Neuronal stem cell (in vitro differentiated cells): ENCODE data around the gene TIMP4.

Experiments
- DNase-seq: peaks from one replicate; pipeline ENCODE4 v3.0.0-alpha.2; 2013; ENCODE audit warnings: low spot score
- H2AFZ ChIP-seq: one replicate; pipeline ENCODE4 v1.6.1; 2013; ENCODE audit warnings: mild to moderate bottlenecking, low read length, inconsistent platforms
- H2AK5ac ChIP-seq: 2 replicates; pipeline ENCODE4 v1.6.1; 2013; ENCODE audit warnings: low read depth, mild to moderate bottlenecking, inconsistent platforms, low read length, moderate library complexity, mixed read lengths
- H2BK120ac ChIP-seq: 2 replicates; pipeline ENCODE4 v1.6.1; 2013; ENCODE audit warnings: low read depth, mild to moderate bottlenecking, inconsistent platforms, low read length, moderate library complexity, mixed read lengths
- H2BK12ac ChIP-seq: one replicate; pipeline ENCODE4 v1.6.1; 2013; ENCODE audit warnings: low read length, inconsistent platforms
- H2BK15ac ChIP-seq: 2 replicates; pipeline ENCODE4 v1.6.1; 2013; ENCODE audit warnings: mild to moderate bottlenecking, low read length, inconsistent platforms, mixed read lengths
- H2BK5ac ChIP-seq: one replicate; pipeline ENCODE4 v1.6.1; 2013; ENCODE audit warnings: inconsistent platforms, mild to moderate bottlenecking, low read length, moderate library complexity
- H3K14ac ChIP-seq: one replicate; pipeline ENCODE4 v1.6.1; 2013; ENCODE audit warnings: low read length, inconsistent platforms
- H3K18ac ChIP-seq: 2 replicates; pipeline ENCODE4 v1.6.1; 2013; ENCODE audit warnings: low read length, inconsistent platforms
- H3K23ac ChIP-seq: 2 replicates; pipeline ENCODE4 v1.6.1; 2013; ENCODE audit warnings: low read depth, mild to moderate bottlenecking, mixed read lengths, low read length, inconsistent platforms; ENCODE audit not compliant: poor library complexity
- H3K27ac ChIP-seq: replicated peaks from 3 replicates; pipeline ENCODE4 v1.5.1; 2013; ENCODE audit warnings: low read length, inconsistent platforms
- H3K27me3 ChIP-seq, 3 experiments: 2 replicates each; pipeline ENCODE4 v1.6.1; 2013; ENCODE audit warnings: low read length in 3 of 3, mild to moderate bottlenecking in 2 of 3, inconsistent platforms in 1 of 3, low read depth in 1 of 3, mixed read lengths in 1 of 3, moderate library complexity in 1 of 3; ENCODE audit not compliant: control insufficient read depth in 3 of 3, insufficient read depth in 3 of 3
- H3K36me3 ChIP-seq, 2 donors: replicated peaks in 1 of 2; 2 replicates each; pipeline ENCODE4 v1.6.1; 2013; ENCODE audit warnings: low read length in 2 of 2; ENCODE audit not compliant: control insufficient read depth in 2 of 2, insufficient read depth in 2 of 2
- H3K4ac ChIP-seq: 2 replicates; pipeline ENCODE4 v1.6.1; 2013; ENCODE audit warnings: inconsistent platforms, mild to moderate bottlenecking, low read length, moderate library complexity
- H3K4me1 ChIP-seq, 2 donors: 1 replicate in 1 of 2; 2 replicates in 1 of 2; pipeline ENCODE4 v1.6.1; 2013; ENCODE audit warnings: low read length in 2 of 2, low read depth in 1 of 2; ENCODE audit not compliant: control insufficient read depth in 2 of 2, insufficient read depth in 1 of 2
- H3K4me2 ChIP-seq: one replicate; pipeline ENCODE4 v1.6.1; 2013; ENCODE audit warnings: mild to moderate bottlenecking, low read length, inconsistent platforms; ENCODE audit not compliant: insufficient read depth, poor library complexity, severe bottlenecking
- H3K4me3 ChIP-seq, 2 donors: 2 replicates each; pipeline ENCODE4 v1.5.1; 2013; ENCODE audit warnings: low read length in 2 of 2, mild to moderate bottlenecking in 2 of 2, inconsistent platforms in 1 of 2, moderate library complexity in 1 of 2
- H3K79me1 ChIP-seq: one replicate; pipeline ENCODE4 v1.6.1; 2013; ENCODE audit warnings: low read depth, mild to moderate bottlenecking, inconsistent platforms, low read length, moderate library complexity
- H3K9ac ChIP-seq: one replicate; pipeline ENCODE4 v1.6.1; 2013; ENCODE audit warnings: mild to moderate bottlenecking, low read depth, low read length, inconsistent platforms; ENCODE audit not compliant: poor library complexity
- H3K9me3 ChIP-seq, 2 donors: replicated peaks in 1 of 2; 2 replicates each; pipeline versions ENCODE3 to v1.6.1; 2013; ENCODE audit warnings: low read length in 2 of 2, mild to moderate bottlenecking in 2 of 2, inconsistent platforms in 1 of 2, low read depth in 1 of 2, mixed read lengths in 1 of 2, moderate library complexity in 1 of 2; ENCODE audit not compliant: control insufficient read depth in 2 of 2, insufficient read depth in 1 of 2
- H4K8ac ChIP-seq: one replicate; pipeline ENCODE4 v1.6.1; 2013; ENCODE audit warnings: low read depth, mild to moderate bottlenecking, inconsistent platforms, low read length, moderate library complexity
- H4K91ac ChIP-seq: one replicate; pipeline ENCODE4 v1.6.1; 2013; ENCODE audit warnings: low read length, low read depth, mild to moderate bottlenecking, inconsistent platforms; ENCODE audit not compliant: poor library complexity
- WGBS, 2 donors: extraction: QIAGEN DNeasy Blood & Tissue Kit; methylation state at CpG; one replicate each; pipeline ENCODE4 v1.1.7; 2013; ENCODE audit warnings: missing lambda C conversion rate in 2 of 2, mixed read lengths in 1 of 2; ENCODE audit not compliant: insufficient read length in 2 of 2, insufficient replicate concordance in 1 of 2; ENCODE audit errors: extremely low coverage in 2 of 2; 5-methylcytosine and 5-hydroxymethylcytosine counted together

The TIMP4 gene

GRCh38 chr3:12170207-12170606 is 11.5 kb upstream of the TIMP4 start:
- Histone ChIP-seq H3K27ac (no peak overlapping the region), H3K79me1 (no peaks in the 10 kb centered on the region), H3K4me3 (no peak overlapping the region), H4K8ac (no peak overlapping the region), H3K4me1 (no peaks in the 10 kb centered on the region), H3K9me3 (peaks cover 0 to 3% of the 10 kb centered on the region in 2 donors), H2AK5ac (no peak overlapping the region), H2AFZ (no peak overlapping the region), H2BK5ac (no peak overlapping the region), H3K27me3 (peaks cover 0 to 3% (median 0%) of the 10 kb centered on the region in 3 experiments), H3K23ac (no peak overlapping the region), H3K36me3 (no peaks in the 10 kb centered on the region), H2BK120ac (no peak overlapping the region), H4K91ac (no peak overlapping the region), H3K4ac (no peak overlapping the region), H3K9ac (no peak overlapping the region), H2BK15ac (no peak overlapping the region), H3K18ac (no peak overlapping the region), H3K14ac (no peak overlapping the region), H3K4me2 (no peak overlapping the region), H2BK12ac (no peak overlapping the region)
- no peak for DNase-seq
- no CpG with 5 or more reads among the region's 2 CpGs for WGBS, 2 donors

DNA sequence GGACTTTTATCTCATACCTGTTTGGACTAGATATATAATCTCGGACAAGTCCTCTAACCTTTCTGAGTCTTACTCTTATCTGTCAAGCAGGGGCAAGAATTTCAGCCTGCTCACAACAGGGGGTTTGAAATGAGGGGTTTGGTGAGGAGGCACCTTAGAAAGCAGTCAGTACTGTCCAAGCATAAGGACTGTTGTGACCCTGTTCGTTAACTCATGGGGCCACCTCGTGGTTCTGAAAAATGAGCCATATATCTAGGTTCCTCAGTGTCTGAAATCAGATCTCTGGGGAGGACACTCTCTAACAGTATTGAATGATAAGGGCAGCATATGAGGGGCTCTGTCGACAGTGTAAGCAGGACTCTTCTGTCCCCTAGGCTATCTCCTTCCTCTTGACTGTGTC is 7.2 kb upstream of the TIMP4 start:
- no peaks in the 10 kb centered on the region for H3K36me3 ChIP-seq
- no CpG with 5 or more reads among the region's 4 CpGs for WGBS, 2 donors

GRCh38 chr3:12159227-12159601 is 502 bp upstream of the TIMP4 start:
- H3K27ac ChIP-seq: no peak overlapping the region
- peak overlapping the region; percentile 11 for H3K4me2 ChIP-seq
- no peaks in the 10 kb centered on the region for H3K36me3 ChIP-seq
- no peak overlapping the region for H2BK5ac ChIP-seq
- H2AFZ ChIP-seq: peak overlapping the region; percentile 87
- H2AK5ac ChIP-seq: no peak overlapping the region
- no CpG with 5 or more reads among the region's 4 CpGs for WGBS, 2 donors
- no peak overlapping the region for H3K18ac ChIP-seq
- no peaks in the 10 kb centered on the region for H3K79me1 ChIP-seq
- H3K27me3 ChIP-seq: peaks cover 0 to 5% (median 0%) of the 10 kb centered on the region in 3 experiments
- H2BK12ac ChIP-seq: no peak overlapping the region
- no peak overlapping the region for H4K8ac ChIP-seq
- H3K23ac ChIP-seq: no peak overlapping the region
- H3K4me1 ChIP-seq: peaks cover 9 to 13% of the 10 kb centered on the region in 2 donors
- H3K14ac ChIP-seq: no peak overlapping the region
- DNase-seq: peak; percentile 39
- H2BK15ac ChIP-seq: no peak overlapping the region
- H4K91ac ChIP-seq: no peak overlapping the region
- H3K9ac ChIP-seq: no peak overlapping the region
- no peaks in the 10 kb centered on the region for H3K9me3 ChIP-seq
- H2BK120ac ChIP-seq: no peak overlapping the region
- peak overlapping the region in 1 of 2 donors; percentile 39 for H3K4me3 ChIP-seq
- no peak overlapping the region for H3K4ac ChIP-seq

More for the DNA sequence above, 7.2 kb upstream of the TIMP4 start:
- Histone ChIP-seq H3K14ac (no peak overlapping the region), H2AFZ (no peak overlapping the region), H2BK5ac (no peak overlapping the region), H2AK5ac (no peak overlapping the region), H3K18ac (no peak overlapping the region), H3K9ac (no peak overlapping the region), H4K91ac (no peak overlapping the region), H2BK120ac (no peak overlapping the region), H3K27ac (no peak overlapping the region), H3K4me1 (no peaks in the 10 kb centered on the region), H3K9me3 (no peaks in the 10 kb centered on the region), H3K4me2 (no peak overlapping the region), H2BK12ac (no peak overlapping the region), H3K79me1 (no peaks in the 10 kb centered on the region), H3K23ac (no peak overlapping the region), H4K8ac (no peak overlapping the region), H2BK15ac (no peak overlapping the region), H3K27me3 (peaks cover 0 to 3% (median 3%) of the 10 kb centered on the region in 3 experiments), H3K4me3 (no peak overlapping the region), H3K4ac (no peak overlapping the region)
- no peak for DNase-seq

DNA sequence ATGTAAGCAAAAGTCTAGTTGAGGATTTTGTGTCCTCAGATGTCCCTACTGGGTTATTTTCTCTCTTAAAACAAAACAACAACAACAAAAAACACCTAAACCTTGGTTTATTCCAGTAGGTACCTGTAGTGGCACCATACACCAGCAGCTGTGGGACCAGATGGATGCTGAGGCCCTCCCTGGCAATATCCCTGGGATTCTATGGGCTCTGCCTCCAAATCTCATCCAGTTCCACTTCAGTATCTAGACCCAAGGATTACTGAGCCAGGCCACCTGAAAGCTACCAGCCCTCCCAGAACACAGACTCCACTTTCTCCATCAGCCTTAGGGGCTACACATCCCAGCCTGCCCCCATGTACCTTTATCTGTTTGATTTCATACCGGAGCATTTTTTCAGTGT is 1.7 kb downstream of the TIMP4 start:
- no peak for DNase-seq
- H4K8ac ChIP-seq: no peak overlapping the region
- no peaks in the 10 kb centered on the region for H3K79me1 ChIP-seq
- no peaks in the 10 kb centered on the region for H3K9me3 ChIP-seq
- H3K36me3 ChIP-seq: no peaks in the 10 kb centered on the region
- no peak overlapping the region for H2AK5ac ChIP-seq
- H3K23ac ChIP-seq: no peak overlapping the region
- H3K14ac ChIP-seq: no peak overlapping the region
- no peak overlapping the region for H4K91ac ChIP-seq
- no peak overlapping the region for H3K18ac ChIP-seq
- H3K27ac ChIP-seq: no peak overlapping the region
- H2BK120ac ChIP-seq: no peak overlapping the region
- no peak overlapping the region for H3K4me2 ChIP-seq
- H3K4me3 ChIP-seq: no peak overlapping the region
- peaks cover 9 to 13% of the 10 kb centered on the region in 2 donors for H3K4me1 ChIP-seq
- WGBS, 2 donors: no CpG with 5 or more reads among the region's 1 CpG
- no peak overlapping the region for H3K9ac ChIP-seq
- H3K4ac ChIP-seq: no peak overlapping the region
- no peak overlapping the region for H2AFZ ChIP-seq
- no peak overlapping the region for H2BK12ac ChIP-seq
- no peak overlapping the region for H2BK5ac ChIP-seq
- H2BK15ac ChIP-seq: no peak overlapping the region
- peaks cover 0 to 5% (median 0%) of the 10 kb centered on the region in 3 experiments for H3K27me3 ChIP-seq
